Left colon (tissue), 2 donors: ENCODE data around the gene PCLO. TPM values are rescaled to one million over a fixed set of nuclear protein-coding genes. Genes with fewer than 3 reads are reported as not detected.

Experiments used
- ATAC-seq: fragments of 200-7000 bp; cut with Tn5 transposase; one replicate; pipeline ENCODE4 v1.9.1; 2020; ENCODE audit warnings: mild to moderate bottlenecking, moderate library complexity
- DNase-seq, 2 donors: peaks; one replicate each; pipeline ENCODE4 v3.0.0-alpha.2; 2020
- intact Hi-C, 2 donors: fragments of 100-400 bp; cut with DNase I in 1 of 2; cut with micrococcal nuclease in 1 of 2; formaldehyde crosslinking; loops; one replicate each; pipeline versions ENCODE4 v1.11.2 to v1.14.0; 2022; cut with DNase I, micrococcal nuclease
- total RNA-seq, 2 donors: library from RNA; stranded (reverse); fragmentation: NEBNext Ultra II Directional; extraction: Animal tissue kit (Norgen Biotek cat#: 25700); gene quantifications; one replicate each; pipeline ENCODE4 v1.2.1, GENCODE V29; 2021
- donor health status: DM: no; HTN: no; CAD: no.
- donor health status: DM: yes; HTN: yes; CAD: no.

PCLO gene
- total RNA-seq, 2 donors from 2014 or later = 7.2 to 9.2 TPM

DNA sequence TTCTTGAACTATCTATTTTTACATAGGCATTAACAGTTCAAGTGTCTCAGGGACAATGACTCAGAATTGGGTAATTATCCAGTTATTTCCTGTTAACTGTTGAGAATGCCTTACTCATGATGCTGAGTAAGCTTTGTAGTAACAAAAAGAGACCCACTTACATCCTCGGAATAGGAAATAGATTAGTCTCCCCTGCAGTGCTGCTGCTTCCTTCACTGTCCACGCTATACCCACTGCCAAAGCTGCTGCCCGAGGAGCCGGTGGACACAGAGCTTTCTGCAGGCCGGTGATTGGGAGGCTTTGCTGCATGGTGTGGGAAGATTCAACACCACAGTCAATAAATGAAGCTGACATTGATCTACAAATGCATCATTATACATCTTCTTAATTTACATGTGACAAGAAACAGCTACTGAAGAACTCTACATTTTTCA is 357.1 kb downstream of the PCLO start:
- DNase-seq (no peak), ATAC-seq (no peak)
- intact Hi-C loops = no loop called here

DNA sequence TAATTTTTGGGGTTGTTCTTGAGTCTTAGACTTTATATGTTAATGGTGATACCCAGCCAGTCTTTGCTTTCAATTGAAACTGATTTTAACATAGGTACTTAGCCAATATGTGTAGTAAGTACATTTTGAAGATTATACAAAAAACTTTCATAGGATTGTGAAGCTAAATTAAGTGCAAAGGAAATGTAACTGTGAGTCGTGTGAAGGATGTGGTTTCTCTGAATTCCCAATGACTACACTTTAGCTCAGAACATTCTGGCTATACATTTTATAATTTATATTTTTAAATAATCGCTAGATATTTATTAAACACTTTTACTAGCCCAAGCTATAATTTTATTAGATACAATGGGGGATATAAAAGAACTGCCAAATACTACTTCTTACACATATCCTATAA is 359.3 kb downstream of the PCLO start:
- intact Hi-C loops = no loop called here

DNA sequence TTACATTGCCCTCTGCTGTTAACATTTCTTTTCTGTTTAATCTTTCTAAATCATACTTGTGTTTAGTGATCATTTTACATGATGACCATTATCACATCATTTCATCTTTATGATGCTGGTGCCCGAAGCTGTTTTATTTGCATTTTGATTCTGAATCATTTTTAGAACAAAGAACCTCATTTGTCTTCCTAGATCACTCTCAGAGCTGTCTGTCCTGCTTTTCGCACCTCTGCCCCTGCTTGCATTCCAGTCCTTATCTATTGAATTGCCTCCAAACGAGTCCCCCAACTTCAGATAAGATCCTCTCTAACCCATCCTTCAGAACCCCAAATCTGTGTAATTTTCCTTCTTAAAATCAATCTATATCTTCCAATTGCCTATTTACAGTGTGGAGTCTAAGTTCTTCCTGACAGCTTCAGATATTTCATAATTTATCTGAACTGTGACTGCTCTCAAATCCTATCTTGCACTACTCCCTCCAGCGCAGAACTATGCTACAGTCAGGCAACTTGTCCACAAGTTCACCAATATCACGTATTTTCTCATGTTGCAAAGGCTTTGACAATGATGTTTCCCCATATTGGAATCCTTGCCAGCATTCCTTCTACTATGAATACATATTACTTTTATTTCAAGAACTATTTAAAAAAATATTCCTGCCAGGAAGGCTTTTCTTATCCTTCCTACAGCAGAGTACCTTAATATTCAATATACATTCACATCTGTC is 372.6 kb downstream of the PCLO start:
- ATAC-seq (no peak), DNase-seq (no peak)
- intact Hi-C loops = no loop called here

More for the DNA sequence above, 359.3 kb downstream of the PCLO start:
- DNase-seq (no peak), ATAC-seq (no peak)

DNA sequence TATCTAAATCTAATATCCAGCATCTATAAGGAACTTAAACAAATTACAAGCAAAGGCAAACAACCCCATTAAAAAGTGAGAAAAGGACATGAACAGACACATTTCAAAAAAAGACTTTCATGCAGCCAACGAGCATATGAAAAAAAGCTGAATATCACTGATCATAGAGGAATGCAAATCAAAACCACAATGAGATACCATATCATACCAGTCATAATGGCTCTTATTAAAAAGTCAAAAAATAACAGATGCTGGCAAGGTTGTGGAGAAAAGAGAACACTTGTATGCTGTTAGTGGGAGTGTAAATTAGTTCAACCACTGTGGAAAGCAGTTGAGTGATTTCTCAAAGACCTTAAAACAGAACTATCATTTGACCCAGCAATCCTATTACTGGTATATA is 384.7 kb downstream of the PCLO start:
- intact Hi-C loops = no loop called here
- ATAC-seq (no peak), DNase-seq (no peak)

DNA sequence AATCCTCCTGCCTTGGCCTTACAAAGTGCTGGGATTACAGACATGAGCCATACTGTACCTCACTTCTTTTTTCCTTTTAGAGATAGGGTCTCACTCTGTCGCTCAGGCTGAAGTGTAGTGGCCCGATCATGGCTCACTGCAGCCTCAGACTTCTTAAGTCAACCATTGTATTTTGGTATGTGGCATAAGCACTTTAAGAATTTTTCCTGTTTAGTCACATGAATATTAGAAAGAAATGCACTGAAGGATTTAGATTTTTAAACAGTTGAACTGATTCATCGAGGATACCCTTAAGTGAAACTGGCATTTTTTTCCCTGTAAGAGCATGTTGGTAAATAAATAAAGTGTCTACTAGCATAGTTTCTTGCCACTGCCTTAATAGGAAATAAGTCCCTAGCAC is 399.8 kb downstream of the PCLO start:
- ATAC-seq (no peak), DNase-seq (no peak)
- intact Hi-C loops = no loop called here

DNA sequence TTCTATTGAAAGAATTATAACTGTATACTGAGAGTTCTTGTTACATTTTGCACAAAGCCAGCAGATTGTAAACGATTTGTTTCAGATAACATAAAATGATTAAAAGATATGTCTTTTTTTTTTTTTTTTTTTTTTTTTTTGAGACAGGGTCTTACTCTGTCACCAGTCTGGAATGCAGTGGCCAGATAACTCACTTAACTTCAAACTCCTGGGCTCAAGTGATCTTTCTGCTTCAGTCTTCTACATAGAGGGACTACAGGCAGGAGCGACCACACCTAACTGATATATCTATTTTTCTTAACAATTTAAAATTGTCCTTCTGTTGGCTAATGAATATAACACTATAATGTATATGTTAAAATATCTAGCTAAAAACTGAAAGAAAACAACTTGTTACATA is 401.9 kb downstream of the PCLO start:
- ATAC-seq (no peak), DNase-seq (no peak)
- intact Hi-C loops = no loop called here

DNA sequence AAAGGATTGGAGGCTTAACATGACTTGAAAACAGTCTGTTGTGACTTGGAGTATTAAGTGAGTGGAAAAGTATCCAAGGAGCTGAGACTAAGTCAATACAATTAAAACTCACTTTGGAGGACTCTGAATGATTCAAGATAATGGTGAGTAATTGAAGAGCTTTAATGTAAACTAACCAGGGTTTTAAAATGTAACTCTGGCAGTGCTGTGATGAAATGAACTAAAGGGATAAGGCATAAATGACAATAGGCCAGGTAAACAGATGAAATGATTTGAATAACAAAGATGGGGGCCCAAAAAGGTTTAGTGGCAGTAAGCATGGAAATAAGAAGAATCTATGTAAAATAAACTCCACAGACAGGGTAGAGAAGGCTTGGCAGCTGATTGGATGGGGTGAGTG is 402.6 kb downstream of the PCLO start:
- no peak for ATAC-seq
- no peak for DNase-seq
- intact Hi-C loops = no loop called here

DNA sequence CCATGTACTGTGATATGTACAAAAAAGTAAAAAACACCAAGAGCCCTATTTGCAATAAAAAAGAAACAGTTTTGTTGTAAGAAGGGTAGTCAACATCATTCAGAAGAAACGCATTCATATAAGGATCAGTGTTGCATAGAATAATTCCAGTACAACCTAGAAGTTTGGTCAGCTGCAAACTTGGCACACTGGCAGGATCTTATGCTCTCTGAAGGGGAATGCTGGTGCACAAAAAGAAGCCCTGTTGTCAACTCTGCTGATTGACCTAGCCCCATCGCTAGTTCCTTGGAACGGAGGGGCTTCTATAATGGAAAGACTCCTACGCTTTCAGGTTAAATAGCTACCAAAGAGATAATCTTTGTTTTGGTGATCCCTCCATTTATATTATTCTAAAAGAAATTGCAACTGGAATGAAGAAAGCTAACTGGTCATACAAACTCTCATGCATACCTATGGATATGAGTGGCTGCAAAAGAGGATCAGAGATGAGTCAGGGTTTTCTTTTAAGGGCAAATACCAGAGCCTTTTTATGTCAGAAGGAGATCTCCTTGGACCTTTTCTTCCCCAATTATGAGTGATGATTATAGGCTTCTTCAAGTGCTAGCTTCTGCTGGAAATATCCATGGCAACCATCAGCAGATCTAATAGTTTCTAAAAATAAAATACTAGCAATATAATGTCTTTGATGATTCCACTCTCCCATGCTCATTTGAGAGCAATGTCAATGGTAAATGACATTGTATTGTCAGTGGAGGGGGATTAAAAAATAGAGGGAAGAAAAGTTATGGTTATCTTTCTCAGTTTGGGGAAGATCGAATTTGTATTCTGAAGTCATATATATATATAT is 406.8 kb downstream of the PCLO start:
- intact Hi-C loops = no loop called here
- ATAC-seq (no peak), DNase-seq (no peak)

DNA sequence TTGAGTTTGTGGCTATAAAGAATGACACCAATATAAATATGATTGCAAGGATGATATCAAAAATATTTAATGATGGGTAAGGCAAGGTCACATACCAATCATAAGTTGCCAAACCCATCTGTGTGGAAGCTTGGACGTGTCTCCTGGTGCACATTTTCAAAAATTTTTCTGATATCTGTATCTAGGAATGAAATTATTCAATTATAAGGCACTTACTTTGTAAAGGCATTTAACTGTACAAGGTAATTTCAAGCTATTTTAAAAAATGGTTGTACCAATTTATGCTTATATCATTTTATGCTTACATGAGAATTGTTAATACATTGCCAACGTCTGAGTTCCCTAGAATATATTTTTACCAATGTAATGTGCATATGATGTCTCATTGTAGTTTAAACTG is 412.7 kb downstream of the PCLO start:
- DNase-seq (no peak), ATAC-seq (no peak)
- intact Hi-C loops = no loop called here

DNA sequence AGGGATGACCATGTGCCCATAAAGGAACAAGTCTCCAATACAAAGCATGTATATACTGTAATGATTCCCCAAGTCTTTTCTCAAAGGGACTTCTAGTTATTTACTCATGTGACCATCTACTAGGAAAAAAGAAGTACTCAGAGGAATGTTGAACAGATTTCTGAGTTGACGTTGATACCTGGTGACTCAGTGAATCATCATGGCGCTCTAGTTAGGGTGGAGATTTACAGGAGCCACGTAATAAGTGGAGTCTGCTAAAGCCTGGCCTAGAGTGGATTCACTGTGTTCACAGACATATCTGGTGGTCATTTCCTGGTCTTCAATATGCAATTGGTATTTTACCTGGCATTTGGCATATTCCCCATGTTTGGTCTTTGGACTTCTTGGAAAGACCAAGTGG is 416.9 kb downstream of the PCLO start:
- ATAC-seq (no peak), DNase-seq (no peak)
- intact Hi-C loops = no loop called here

DNA sequence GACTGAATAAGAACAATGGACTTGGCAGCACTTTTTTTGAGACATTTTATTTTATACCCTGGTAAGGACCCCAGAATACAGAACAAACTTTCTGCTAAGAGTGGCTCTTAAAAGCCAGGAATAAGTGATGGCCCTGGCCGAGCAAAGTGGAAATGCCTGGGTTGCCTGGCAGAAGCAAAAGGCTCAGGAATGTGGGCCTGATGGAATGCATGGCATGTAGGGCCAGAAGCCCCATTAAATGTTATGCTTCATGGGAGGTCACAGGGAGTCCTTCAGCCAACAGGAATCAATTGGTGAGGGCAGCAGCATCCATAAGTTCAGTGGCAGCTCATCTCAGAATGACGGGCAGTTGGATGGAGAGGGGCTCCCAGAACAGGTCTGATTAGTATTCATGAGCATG is 417.6 kb downstream of the PCLO start:
- DNase-seq (no peak), ATAC-seq (no peak)
- intact Hi-C loops = no loop called here

DNA sequence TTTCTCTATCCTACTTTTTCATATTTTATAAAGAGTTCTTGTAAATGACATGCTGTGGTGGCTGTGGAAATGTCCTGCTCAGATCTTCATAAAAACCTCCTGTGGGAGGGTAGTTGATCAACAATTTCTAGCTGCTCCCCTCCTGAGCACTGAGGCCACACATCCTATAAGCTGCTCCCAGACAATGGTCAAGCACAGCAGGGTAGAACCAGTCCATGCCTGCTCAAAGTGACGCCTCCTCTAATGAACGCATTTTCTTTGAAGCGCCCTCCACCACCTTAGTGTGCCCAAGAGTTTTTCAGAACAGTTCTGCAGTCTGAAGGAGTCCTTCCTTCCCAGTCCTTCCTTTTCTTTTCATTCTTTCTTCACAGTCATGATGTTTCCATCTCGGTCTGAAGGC is 420.5 kb downstream of the PCLO start:
- no peak for DNase-seq
- no peak for ATAC-seq
- intact Hi-C loops = no loop called here

DNA sequence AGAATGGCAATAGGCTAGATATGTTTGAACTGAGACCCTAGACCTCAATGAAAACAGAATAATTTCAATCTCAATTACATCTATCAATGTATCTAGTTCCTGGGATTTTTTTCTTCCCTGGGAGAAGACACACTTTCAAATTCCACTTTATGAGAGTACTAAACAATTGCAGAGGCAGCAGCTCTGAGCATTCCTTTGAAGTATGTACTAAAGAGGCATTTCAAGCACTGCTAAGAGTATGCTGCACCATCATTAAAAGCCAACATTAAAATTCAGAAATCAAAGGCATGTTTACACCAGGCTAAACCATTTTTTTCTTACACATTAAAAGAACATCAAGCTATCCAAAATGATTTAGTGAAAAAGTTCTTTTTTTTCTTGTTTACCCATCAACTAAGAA is 421.2 kb downstream of the PCLO start:
- ATAC-seq = no peak
- intact Hi-C loops = no loop called here
- no peak for DNase-seq

DNA sequence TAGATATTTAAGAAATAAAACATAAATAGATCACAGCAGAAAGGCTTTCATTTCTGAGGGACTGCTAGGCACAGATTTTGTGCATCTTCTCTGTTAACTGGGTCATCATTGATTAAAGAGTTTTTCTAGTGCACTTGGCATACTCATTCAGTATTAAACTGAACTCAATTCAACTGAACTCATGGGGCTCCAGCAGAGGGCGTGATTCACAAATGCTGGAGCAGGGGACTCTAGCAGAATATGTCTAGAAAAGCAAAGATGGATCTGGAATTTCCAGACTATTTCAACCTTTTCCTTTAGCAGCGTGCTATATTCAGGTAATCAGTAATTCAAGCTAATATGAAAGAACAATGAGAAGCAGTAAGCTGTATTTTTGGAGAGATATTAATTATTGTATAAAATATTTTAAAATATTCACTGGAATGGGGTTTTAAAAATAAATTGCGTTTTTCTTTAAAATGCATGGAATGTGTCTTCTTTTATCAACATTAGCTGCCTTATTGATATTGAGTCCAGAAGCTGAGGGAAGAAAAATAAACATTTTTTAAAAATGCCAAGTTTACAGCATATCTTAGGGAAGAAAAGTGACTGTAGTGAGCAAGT is 422.3 kb downstream of the PCLO start:
- no peak for ATAC-seq
- intact Hi-C loops = no loop called here
- DNase-seq = peak in 1 of 2 donors; percentile 42

DNA sequence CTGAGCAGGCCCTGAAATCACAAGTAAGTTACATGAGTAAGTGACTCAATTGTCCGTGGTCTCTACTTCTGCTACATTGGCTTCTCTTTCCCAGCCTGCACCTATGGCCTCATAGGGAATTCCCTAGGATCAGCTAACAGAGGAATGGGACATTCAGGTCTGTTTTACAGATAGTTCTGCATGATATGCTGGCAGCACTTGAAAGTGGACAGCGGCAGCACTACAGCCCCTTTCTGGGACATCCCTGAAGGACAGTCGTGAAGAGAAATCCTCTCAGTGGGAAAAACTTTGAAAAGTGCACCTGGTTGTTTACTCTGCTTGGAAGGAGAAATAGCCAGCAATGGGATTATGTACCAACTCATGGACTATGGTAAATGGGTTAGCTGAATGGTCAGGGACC is 426.1 kb downstream of the PCLO start:
- no peak for DNase-seq
- no peak for ATAC-seq
- intact Hi-C loops = no loop called here

DNA sequence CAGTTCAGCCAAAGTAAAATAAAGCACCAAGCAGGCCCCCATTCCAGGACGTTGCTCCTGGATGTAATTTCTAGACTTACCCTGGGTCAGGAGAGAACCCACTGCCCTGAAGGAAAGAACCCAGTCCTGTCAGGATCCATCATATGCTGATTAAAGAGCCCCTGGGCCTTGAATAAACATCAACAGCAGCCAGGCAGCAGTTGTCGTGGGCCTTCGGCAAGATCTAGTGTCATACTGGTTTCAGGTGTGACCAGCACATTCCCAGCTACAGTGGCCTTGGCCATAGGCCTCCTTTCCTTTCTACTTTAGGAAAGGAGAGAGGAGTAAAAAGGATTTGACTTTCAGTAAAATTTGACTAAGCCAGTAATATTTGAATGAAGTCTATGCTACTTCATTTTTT is 430.0 kb downstream of the PCLO start:
- ATAC-seq = no peak
- DNase-seq = no peak
- intact Hi-C loops = no loop called here

DNA sequence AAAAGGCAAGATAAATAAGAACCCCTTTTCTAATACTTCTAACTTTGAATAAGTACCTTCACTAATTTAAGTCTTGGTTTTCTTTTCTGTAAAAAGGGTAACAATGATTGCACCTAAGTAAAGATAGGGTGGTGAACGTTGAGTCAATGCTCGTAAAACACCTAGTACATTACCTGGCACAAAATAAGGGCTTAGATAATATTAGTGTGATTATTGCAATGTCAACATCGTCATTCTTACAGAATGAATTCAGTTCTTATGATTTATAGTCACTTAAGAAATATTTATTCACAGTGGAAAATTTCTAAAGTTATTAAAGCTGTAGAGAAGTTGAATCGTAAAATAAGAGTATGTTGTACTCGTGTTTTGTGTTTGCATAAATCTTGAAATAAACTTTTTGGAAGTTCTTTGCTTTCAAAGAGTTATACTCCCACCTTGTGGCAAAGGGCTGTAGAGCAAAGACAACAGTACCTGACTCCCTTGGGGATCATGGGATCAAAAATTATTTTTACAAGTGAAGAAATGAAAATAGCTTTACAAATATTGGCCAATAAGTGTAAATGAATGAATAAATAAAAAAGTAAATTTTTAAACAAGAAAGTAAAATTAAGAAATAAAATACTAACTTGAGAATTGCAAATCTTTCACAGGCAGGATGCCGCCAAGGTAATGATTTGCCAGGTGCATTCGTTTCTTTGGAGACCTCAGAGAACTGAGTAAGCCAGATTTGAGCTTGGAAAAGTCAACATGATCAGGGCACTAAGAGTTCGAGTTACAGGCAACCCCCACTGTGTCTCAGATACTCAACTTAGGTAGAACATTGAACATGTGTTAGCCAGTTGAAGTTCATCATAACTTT is 433.3 kb downstream of the PCLO start:
- ATAC-seq (no peak), DNase-seq (no peak)
- intact Hi-C loops = loop anchor here in 1 of 2 donors (10.0 kb wide), 1 partner anchor 125 kb away; no protein-coding TSS in a partner anchor

DNA sequence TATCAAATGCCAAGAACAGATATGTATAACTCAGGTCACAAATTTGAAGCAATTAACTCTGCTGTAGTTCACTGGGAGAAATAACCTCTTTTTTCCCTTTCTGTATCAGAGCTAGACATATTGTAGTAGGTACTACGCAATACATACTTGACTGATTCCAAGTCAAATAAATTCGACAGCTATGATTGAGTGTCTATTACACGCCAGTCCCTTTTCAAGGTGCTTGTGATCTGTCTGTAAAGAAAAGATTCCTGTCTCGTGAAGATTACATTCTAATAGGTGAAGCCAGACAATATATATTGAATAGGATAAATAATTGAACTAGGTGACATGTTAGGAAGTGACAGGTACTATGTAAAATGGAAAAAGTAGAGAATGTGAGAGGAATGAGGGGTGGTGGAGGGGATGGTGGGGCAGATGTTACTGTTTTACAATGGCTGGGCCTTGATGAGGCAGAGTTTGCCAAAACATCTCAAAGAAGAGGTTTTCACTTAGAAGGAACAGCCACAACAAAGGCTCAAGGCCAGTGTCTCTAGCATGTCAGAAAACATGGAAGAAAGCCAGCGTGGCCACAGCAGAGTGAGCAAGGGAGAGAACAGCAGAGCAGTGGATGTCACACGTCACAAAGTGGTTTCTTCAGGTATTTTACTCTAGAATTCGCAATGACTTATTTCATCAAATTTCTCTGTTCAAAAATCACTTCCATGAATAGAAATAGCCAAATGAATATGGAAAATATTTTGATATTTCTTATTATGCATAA is 436.5 kb downstream of the PCLO start:
- no peak for ATAC-seq
- intact Hi-C loops = loop anchor here in 1 of 2 donors (10.0 kb wide), 1 partner anchor 121 kb away; no protein-coding TSS in a partner anchor
- DNase-seq = no peak
